ENCODE results near the gene MVB12B. TPM values are rescaled to one million over a fixed set of nuclear protein-coding genes. Genes with fewer than 3 reads are reported as not detected.

MVB12B gene
- total RNA-seq, 1 experiment from 2014 or later, result 5.8 TPM

DNA sequence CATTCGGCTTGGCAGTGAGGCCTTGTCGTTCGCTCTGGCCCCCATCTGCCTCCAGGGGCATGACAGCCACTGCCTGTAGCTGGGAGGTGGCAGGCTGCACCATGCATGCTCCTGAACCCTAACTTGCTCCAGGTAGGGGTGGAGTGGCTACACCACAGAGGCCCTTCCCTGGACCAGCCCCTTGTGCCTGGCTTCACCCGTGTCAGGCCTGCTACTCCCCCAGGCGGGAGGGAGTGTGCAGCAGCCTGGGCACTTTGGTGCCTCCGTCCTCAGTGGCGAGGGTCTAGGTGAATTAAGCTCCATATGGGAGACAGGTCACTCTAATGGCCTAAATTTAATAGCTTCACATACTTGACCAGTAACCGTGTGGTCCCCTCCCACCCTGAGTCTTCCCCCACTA, 227.7 kb downstream of the MVB12B start:
- no peak overlapping the region for H3K23ac ChIP-seq (ENCODE audit: insufficient read length, low read depth, low read length)
- no peak overlapping the region for H3K4ac ChIP-seq (ENCODE audit: low read depth, low read length)
- no peaks in the 10 kb centered on the region for H3K4me1 ChIP-seq (ENCODE audit: insufficient read depth, low read length)
- Mint-ChIP-seq H3K36me3 (ENCODE audit: insufficient read depth in 1 of 3, low read depth in 3 of 3) (no peaks in the 10 kb centered on the region), H3K27me3 (ENCODE audit: low read depth) (peaks cover 17% of the 10 kb centered on the region), H3K4me1 (no peaks in the 10 kb centered on the region; a peak in 1 of 4 replicates), H3K4me3 (no peak overlapping the region), H3K27ac (no peak overlapping the region), H3K9me3 (no peaks in the 10 kb centered on the region)
- H2AFZ ChIP-seq (ENCODE audit: low read length), result no peak overlapping the region
- H3K18ac ChIP-seq (ENCODE audit: insufficient read length, low read depth, low read length), result no peak overlapping the region
- no peaks in the 10 kb centered on the region for H4K20me1 ChIP-seq (ENCODE audit: control insufficient read depth, insufficient read depth, insufficient read length)
- no peak overlapping the region for H2AK5ac ChIP-seq (ENCODE audit: insufficient read length, low read length)
- H2BK120ac ChIP-seq (ENCODE audit: low read depth, low read length, poor library complexity, severe bottlenecking), result no peak overlapping the region
- H3K79me2 ChIP-seq (ENCODE audit: insufficient read depth, low read length), result no peaks in the 10 kb centered on the region
- no peak overlapping the region for H4K5ac ChIP-seq (ENCODE audit: insufficient read length, low read depth, low read length)
- no peak overlapping the region for H2BK15ac ChIP-seq (ENCODE audit: low read depth, low read length)
- no peaks in the 10 kb centered on the region for H3K23me2 ChIP-seq (ENCODE audit: insufficient read length, low read depth, low read length, poor library complexity, severe bottlenecking)
- no peak overlapping the region for H3K56ac ChIP-seq (ENCODE audit: insufficient read length, low read depth, low read length)
- no peaks in the 10 kb centered on the region for H3K9me3 ChIP-seq (ENCODE audit: control insufficient read depth, low read depth, low read length)
- no peak overlapping the region for H2BK20ac ChIP-seq (ENCODE audit: low read depth, low read length, poor library complexity, severe bottlenecking)
- H4K91ac ChIP-seq (ENCODE audit: insufficient read length, low read depth, low read length), result no peak overlapping the region
- H2BK12ac ChIP-seq (ENCODE audit: insufficient read length, low read depth, low read length), result no peak overlapping the region
- no peak for TF ChIP-seq CTCF (conservative IDR thresholded peaks at IDR 0.05)
- H3K14ac ChIP-seq (ENCODE audit: insufficient read depth, low read length), result no peak overlapping the region
- no peak overlapping the region for H3K9ac ChIP-seq (ENCODE audit: extremely low read depth, insufficient read length, low read length)
- H2BK5ac ChIP-seq (ENCODE audit: insufficient read length, low read length), result no peak overlapping the region
- WGBS (ENCODE audit: extremely low coverage, insufficient read length, low lambda C conversion rate), result no CpG with 5 or more reads among the region's 8 CpGs
- H4K8ac ChIP-seq (replicated peaks; ENCODE audit: insufficient read length, low read depth, low read length), result no peak overlapping the region
- DNase-seq, result no peak
- H3K4me2 ChIP-seq (ENCODE audit: insufficient read depth, insufficient read length, low read length), result no peak overlapping the region
- no peak overlapping the region for H3K27ac ChIP-seq (ENCODE audit: insufficient read length, low read depth, low read length)
- no peaks in the 10 kb centered on the region for H3K27me3 ChIP-seq (ENCODE audit: insufficient read depth, low read length)
- H3T11ph ChIP-seq (ENCODE audit: low read length), result no peak overlapping the region
- no peaks in the 10 kb centered on the region for H3K79me1 ChIP-seq (ENCODE audit: insufficient read depth, low read depth, low read length, poor library complexity, severe bottlenecking)
